GM12891 (cell line): ENCODE measurements around the gene ARL10.

Source experiments
- PAX5 ChIP-seq: IDR thresholded peaks from 2 replicates; pipeline ENCODE4 v1.6.1; 2011; ENCODE audit warnings: low read length, moderate library complexity, mild to moderate bottlenecking; ENCODE audit not compliant: insufficient read depth, severe bottlenecking
- POLR2A ChIP-seq: IDR thresholded peaks from 2 replicates; pipeline ENCODE4 v1.6.1; 2011; ENCODE audit warnings: low read depth, low read length, control low read depth
- POLR2AphosphoS5 ChIP-seq: IDR thresholded peaks from 2 replicates; pipeline ENCODE4 v1.6.1; 2011; ENCODE audit warnings: low read depth, low read length, control low read depth
- SPI1 ChIP-seq: IDR thresholded peaks from 2 replicates; pipeline ENCODE4 v1.6.1; 2011; ENCODE audit warnings: low read depth, low read length, control low read depth
- TAF1 ChIP-seq: IDR thresholded peaks from 2 replicates; pipeline ENCODE4 v1.6.1; 2011; ENCODE audit warnings: low read depth, low read length, control low read depth

- TF ChIP-seq PAX5 (no peak), POLR2A (no peak), POLR2AphosphoS5 (no peak), TAF1 (no peak), SPI1 (no peak)
Observed at GRCh38 chr5:176383961-176384360, 18.7 kb downstream of the ARL10 start.
